ENCODE measurements around the gene PLXNA2.

- TF ChIP-seq, protein P1, sequence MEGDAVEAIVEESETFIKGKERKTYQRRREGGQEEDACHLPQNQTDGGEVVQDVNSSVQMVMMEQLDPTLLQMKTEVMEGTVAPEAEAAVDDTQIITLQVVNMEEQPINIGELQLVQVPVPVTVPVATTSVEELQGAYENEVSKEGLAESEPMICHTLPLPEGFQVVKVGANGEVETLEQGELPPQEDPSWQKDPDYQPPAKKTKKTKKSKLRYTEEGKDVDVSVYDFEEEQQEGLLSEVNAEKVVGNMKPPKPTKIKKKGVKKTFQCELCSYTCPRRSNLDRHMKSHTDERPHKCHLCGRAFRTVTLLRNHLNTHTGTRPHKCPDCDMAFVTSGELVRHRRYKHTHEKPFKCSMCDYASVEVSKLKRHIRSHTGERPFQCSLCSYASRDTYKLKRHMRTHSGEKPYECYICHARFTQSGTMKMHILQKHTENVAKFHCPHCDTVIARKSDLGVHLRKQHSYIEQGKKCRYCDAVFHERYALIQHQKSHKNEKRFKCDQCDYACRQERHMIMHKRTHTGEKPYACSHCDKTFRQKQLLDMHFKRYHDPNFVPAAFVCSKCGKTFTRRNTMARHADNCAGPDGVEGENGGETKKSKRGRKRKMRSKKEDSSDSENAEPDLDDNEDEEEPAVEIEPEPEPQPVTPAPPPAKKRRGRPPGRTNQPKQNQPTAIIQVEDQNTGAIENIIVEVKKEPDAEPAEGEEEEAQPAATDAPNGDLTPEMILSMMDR (conservative IDR thresholded peaks at IDR 0.05): no peak
- no peak for TF ChIP-seq EZH2 (IDR thresholded peaks at IDR 0.05; ENCODE audit: low read depth)
Observed at GRCh38 chr1:208271236-208271635, 27.1 kb upstream of the PLXNA2 start.

All from PC-9 (cell line).